HCT116 (cell line): Measurements from ENCODE around the gene HTR1E. TPM values are rescaled to one million over a fixed set of nuclear protein-coding genes. Genes with fewer than 3 reads are reported as not detected.
A peak's percentile ranks its signal among the peaks of the same experiment; 100 is the strongest.

Experiments
- ATAC-seq: fragments of 200-7000 bp; cut with Tn5 transposase; 2 replicates; pipeline ENCODE4 v1.9.1; 2020; ENCODE audit warnings: mild to moderate bottlenecking, moderate library complexity
- BruUV-seq: library from RNA; stranded (reverse); fragments of 400-500 nt; replicated peaks from 2 replicates; lab custom pipeline; 2021; lab: Mats Ljungman, UMichigan
- CTCF ChIA-PET: fragments of 300-600 bp; sonication (Branson Sonifier 250); formaldehyde crosslinking; loops from one replicate; lab custom pipeline; 2021; ENCODE audit warnings: antibody characterized with exemption; lab: Charles Lee
- POLR2A ChIA-PET: fragments of 300-600, 350-600 bp; sonication (Branson Sonifier 250); formaldehyde crosslinking; loops from one replicate; lab custom pipeline; 2021; ENCODE audit warnings: antibody characterized with exemption; lab: Charles Lee
- RAD21 ChIA-PET, 2 experiments: fragments of 300-600 bp; sonication (Branson Sonifier 250); formaldehyde crosslinking; loops; one replicate each; lab custom pipeline; 2023; ENCODE audit warnings: low total read pairs in 2 of 2; ENCODE audit not compliant: uncharacterized antibody in 2 of 2, unreplicated experiment in 2 of 2, low non-redundant PET in 1 of 2; lab: Charles Lee
- DNase-seq: peaks from one replicate; pipeline ENCODE4 v3.0.0-alpha.2; 2010; ENCODE audit warnings: low read depth, low spot score
- H2AFZ ChIP-seq: fragments of 200-600 bp; shearing (Covaris generic), sonication (generic); 2 replicates; pipeline ENCODE4 v1.6.1; 2017; ENCODE audit warnings: low read depth, mixed run types, mixed read lengths, antibody characterized with exemption, low read length; ENCODE audit not compliant: poor library complexity, severe bottlenecking
- H3K27ac ChIP-seq: 2 replicates; pipeline ENCODE4 v1.5.1; 2012; ENCODE audit warnings: low read depth, low read length
- H3K27me3 ChIP-seq: fragments of 200-600 bp; sonication (generic); 2 replicates; pipeline ENCODE4 v1.6.1; 2016; ENCODE audit warnings: mixed run types, low read length, mixed read lengths; ENCODE audit not compliant: insufficient read depth
- H3K36me3 ChIP-seq, 2 experiments: fragments of 200-500 bp in 1 of 2; fragments of 200-600 bp in 1 of 2; sonication (Bioruptor generic) in 1 of 2; sonication (generic) in 1 of 2; 2 replicates each; pipeline versions ENCODE4 v1.5.1 to v1.6.1; 2014 to 2016; ENCODE audit warnings: low read length in 2 of 2, inconsistent platforms in 1 of 2, mixed read lengths in 1 of 2, mixed run types in 1 of 2; ENCODE audit not compliant: insufficient read depth in 2 of 2, control insufficient read depth in 1 of 2
- H3K4me1 ChIP-seq, 2 experiments: fragments of 200-600 bp in 1 of 2; sonication (generic) in 1 of 2; 2 replicates each; pipeline versions ENCODE4 v1.5.1 to v1.6.1; 2012 to 2017; ENCODE audit warnings: low read length in 2 of 2, inconsistent platforms in 1 of 2, mild to moderate bottlenecking in 1 of 2, mixed read lengths in 1 of 2, mixed run types in 1 of 2, moderate library complexity in 1 of 2; ENCODE audit not compliant: insufficient read depth in 2 of 2, control insufficient read depth in 1 of 2
- H3K4me2 ChIP-seq: fragments of 200-600 bp; sonication (generic); 2 replicates; pipeline ENCODE4 v1.6.1; 2017; ENCODE audit warnings: mixed run types, low read length, mixed read lengths
- H3K4me3 ChIP-seq, 2 experiments: fragments of 200-600 bp in 1 of 2; sonication (generic) in 1 of 2; replicated peaks in 1 of 2; 2 replicates each; pipeline ENCODE4 v1.5.1; 2011 to 2016; ENCODE audit warnings: low read length in 2 of 2, control low read depth in 1 of 2, low read depth in 1 of 2, mild to moderate bottlenecking in 1 of 2, mixed read lengths in 1 of 2, mixed run types in 1 of 2
- H3K79me2 ChIP-seq: fragments of 200-600 bp; sonication (generic); 2 replicates; pipeline ENCODE4 v1.6.1; 2017; ENCODE audit warnings: mild to moderate bottlenecking, mixed run types, low read length, moderate library complexity, mixed read lengths; ENCODE audit not compliant: insufficient read depth
- H3K9ac ChIP-seq: fragments of 200-600 bp; sonication (generic); 2 replicates; pipeline ENCODE4 v1.6.1; 2016; ENCODE audit warnings: low read length, mixed read lengths
- H3K9me2 ChIP-seq: fragments of 200-600 bp; sonication (generic), shearing (Covaris generic); 2 replicates; pipeline ENCODE4 v1.6.1; 2017; ENCODE audit warnings: mixed run types, mild to moderate bottlenecking, moderate library complexity; ENCODE audit not compliant: insufficient read depth
- H3K9me3 ChIP-seq, 2 experiments: fragments of 200-500 bp in 1 of 2; fragments of 200-600 bp in 1 of 2; sonication (Bioruptor generic) in 1 of 2; sonication (generic) in 1 of 2; 2 replicates each; pipeline ENCODE4 v1.6.1; 2014 to 2017; ENCODE audit warnings: low read length in 2 of 2, mixed read lengths in 2 of 2, inconsistent platforms in 1 of 2, low read depth in 1 of 2, mild to moderate bottlenecking in 1 of 2, mixed run types in 1 of 2, moderate library complexity in 1 of 2; ENCODE audit not compliant: control insufficient read depth in 1 of 2, insufficient read depth in 1 of 2
- H4K20me1 ChIP-seq: fragments of 200-600 bp; sonication (generic), shearing (Covaris generic); 2 replicates; pipeline ENCODE4 v1.6.1; 2017; ENCODE audit warnings: mixed run types, mild to moderate bottlenecking, moderate library complexity; ENCODE audit not compliant: insufficient read depth
- EGR1 ChIP-seq: IDR thresholded peaks from 2 replicates; pipeline ENCODE4 v1.6.1; 2012; ENCODE audit warnings: low read depth
- JUND ChIP-seq: IDR thresholded peaks from 2 replicates; pipeline ENCODE4 v1.6.1; 2012
- MAX ChIP-seq: IDR thresholded peaks from 2 replicates; pipeline ENCODE4 v1.6.1; 2012
- POLR2A ChIP-seq: IDR thresholded peaks from 2 replicates; pipeline ENCODE4 v1.7.0; 2011; ENCODE audit warnings: borderline replicate concordance; ENCODE audit not compliant: insufficient read depth, insufficient read length; ENCODE audit errors: extremely low read depth
- SP1 ChIP-seq: IDR thresholded peaks from 2 replicates; pipeline ENCODE4 v1.6.1; 2012; ENCODE audit warnings: low read depth
- SRF ChIP-seq: IDR thresholded peaks from 2 replicates; pipeline ENCODE4 v1.6.1; 2012; ENCODE audit warnings: low read depth
- TCF7L2 ChIP-seq: IDR thresholded peaks from 2 replicates; pipeline ENCODE4 v1.7.0; 2011; ENCODE audit warnings: borderline replicate concordance, inconsistent platforms; ENCODE audit not compliant: insufficient read depth, insufficient read length; ENCODE audit errors: extremely low read depth
- intact Hi-C: fragments of 100-400 bp; cut with micrococcal nuclease; formaldehyde crosslinking; loops from 2 replicates; pipeline ENCODE4 v1.10.0; 2022
- total RNA-seq: library from RNA; stranded (reverse); gene quantifications from one replicate; pipeline ENCODE4 v1.2.1, GENCODE V29; 2021; ENCODE audit not compliant: unreplicated experiment
- TF ChIP-seq, protein P1 (sequence below): IDR thresholded peaks from 2 replicates; pipeline ENCODE4 v1.6.1; 2011; ENCODE audit warnings: mild to moderate bottlenecking, low read length, moderate library complexity; ENCODE audit not compliant: insufficient replicate concordance; ENCODE audit errors: extremely low read depth
- TF ChIP-seq, protein P2 (sequence below), 3 experiments: fragments of 200-600 bp in 1 of 3; sonication (generic) in 1 of 3; IDR thresholded peaks in 2 of 3; conservative IDR thresholded peaks in 1 of 3; 2 replicates each; pipeline ENCODE4 v1.5.1; 2012 to 2017; ENCODE audit warnings: low read depth in 2 of 3, low read length in 2 of 3, antibody characterized with exemption in 1 of 3, borderline replicate concordance in 1 of 3, control low read depth in 1 of 3, mild to moderate bottlenecking in 1 of 3, mixed read lengths in 1 of 3, mixed run types in 1 of 3, moderate library complexity in 1 of 3; ENCODE audit not compliant: insufficient read depth in 1 of 3

HTR1E gene
- total RNA-seq, 1 experiment from 2014 or later, result not detected

DNA sequence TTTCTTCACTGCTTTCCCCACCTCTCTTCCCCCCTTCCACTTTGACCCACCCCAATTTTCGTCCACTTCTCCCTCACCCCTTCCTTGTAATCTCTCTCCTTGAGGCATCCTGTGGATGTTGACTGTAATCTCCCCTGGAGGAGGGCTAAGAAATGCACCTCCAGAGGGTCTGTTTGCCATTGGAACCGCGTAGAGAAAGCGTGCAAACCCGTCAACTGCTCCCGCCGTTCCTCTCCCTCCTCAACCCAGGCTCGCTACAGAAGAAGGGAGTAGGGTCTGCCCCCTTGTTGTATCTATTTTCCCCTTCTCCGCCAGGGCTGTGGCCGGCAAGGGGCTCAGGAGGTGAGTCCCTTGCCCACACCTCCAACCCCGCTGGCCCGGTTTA, 502 bp upstream of the HTR1E start:
- Histone ChIP-seq H3K36me3 (no peaks in the 10 kb centered on the region), H3K79me2 (no peaks in the 10 kb centered on the region), H2AFZ (no peak overlapping the region), H3K4me3 (no peak overlapping the region), H3K4me2 (no peak overlapping the region), H3K27ac (no peak overlapping the region), H3K27me3 (peaks cover 32% of the 10 kb centered on the region), H3K9me3 (no peaks in the 10 kb centered on the region), H3K9me2 (no peaks in the 10 kb centered on the region), H4K20me1 (no peaks in the 10 kb centered on the region), H3K4me1 (no peaks in the 10 kb centered on the region), H3K9ac (no peak overlapping the region)
- POLR2A ChIA-PET, result no interaction called here
- DNase-seq (no peak), ATAC-seq (peak; percentile 36)
- intact Hi-C loops, result loop anchor here (2.0 to 5.0 kb wide), 2 partner anchors 1014 to 1180 kb away; no protein-coding TSS in a partner anchor
- RAD21 ChIA-PET, result no interaction called here
- CTCF ChIA-PET, result interaction anchor here (1.0 to 2.2 kb wide), 4 partner anchors 9 to 1182 kb away, joined by 3 to 14 read pairs (median 3); no protein-coding TSS in a partner anchor
- TF ChIP-seq SP1 (no peak), MAX (no peak), JUND (no peak)
- TF ChIP-seq, all 23 proteins: peak for 0
- no TSS peak for BruUV-seq

DNA sequence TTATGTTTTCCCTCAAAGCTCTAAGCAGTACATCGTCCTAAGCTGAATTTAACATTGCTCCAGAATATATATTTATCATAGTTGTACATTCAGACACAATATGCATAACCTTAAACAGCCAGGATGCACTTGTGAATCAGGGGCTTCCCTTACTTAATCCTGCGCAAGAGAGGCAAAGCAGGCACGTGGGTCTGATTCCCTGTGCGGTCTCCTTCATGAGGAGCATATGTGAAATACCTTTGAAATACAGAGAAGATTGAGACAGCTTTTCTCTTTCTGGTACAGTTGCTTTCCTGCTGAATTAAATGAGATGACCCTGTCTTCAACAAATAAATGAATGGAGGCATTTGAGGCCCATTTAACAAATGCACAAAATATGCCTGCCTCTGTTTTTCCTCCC, 1.5 kb downstream of the HTR1E start:
- no peaks in the 10 kb centered on the region for H3K9me2 ChIP-seq
- peaks cover 42% of the 10 kb centered on the region for H3K27me3 ChIP-seq
- H3K4me1 ChIP-seq, result no peaks in the 10 kb centered on the region
- no peak overlapping the region for H3K4me2 ChIP-seq
- no peak overlapping the region for H3K27ac ChIP-seq
- no peak overlapping the region for H3K4me3 ChIP-seq
- DNase-seq (no peak), ATAC-seq (no peak)
- H2AFZ ChIP-seq, result no peak overlapping the region
- no peaks in the 10 kb centered on the region for H3K79me2 ChIP-seq
- intact Hi-C loops, result loop anchor here (5.0 kb wide), 1 partner anchor 1182 kb away; no protein-coding TSS in a partner anchor
- no peaks in the 10 kb centered on the region for H3K36me3 ChIP-seq
- no peak overlapping the region for H3K9ac ChIP-seq
- ChIA-PET POLR2A (no interaction called here), CTCF (no interaction called here), RAD21 (no interaction called here)
- no TSS peak for BruUV-seq
- TF ChIP-seq, protein P1, sequence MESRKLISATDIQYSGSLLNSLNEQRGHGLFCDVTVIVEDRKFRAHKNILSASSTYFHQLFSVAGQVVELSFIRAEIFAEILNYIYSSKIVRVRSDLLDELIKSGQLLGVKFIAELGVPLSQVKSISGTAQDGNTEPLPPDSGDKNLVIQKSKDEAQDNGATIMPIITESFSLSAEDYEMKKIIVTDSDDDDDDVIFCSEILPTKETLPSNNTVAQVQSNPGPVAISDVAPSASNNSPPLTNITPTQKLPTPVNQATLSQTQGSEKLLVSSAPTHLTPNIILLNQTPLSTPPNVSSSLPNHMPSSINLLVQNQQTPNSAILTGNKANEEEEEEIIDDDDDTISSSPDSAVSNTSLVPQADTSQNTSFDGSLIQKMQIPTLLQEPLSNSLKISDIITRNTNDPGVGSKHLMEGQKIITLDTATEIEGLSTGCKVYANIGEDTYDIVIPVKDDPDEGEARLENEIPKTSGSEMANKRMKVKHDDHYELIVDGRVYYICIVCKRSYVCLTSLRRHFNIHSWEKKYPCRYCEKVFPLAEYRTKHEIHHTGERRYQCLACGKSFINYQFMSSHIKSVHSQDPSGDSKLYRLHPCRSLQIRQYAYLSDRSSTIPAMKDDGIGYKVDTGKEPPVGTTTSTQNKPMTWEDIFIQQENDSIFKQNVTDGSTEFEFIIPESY, result no peak
- TF ChIP-seq JUND (no peak), TCF7L2 (no peak), EGR1 (no peak), POLR2A (no peak), SRF (no peak), MAX (no peak)
- TF ChIP-seq, protein P2, sequence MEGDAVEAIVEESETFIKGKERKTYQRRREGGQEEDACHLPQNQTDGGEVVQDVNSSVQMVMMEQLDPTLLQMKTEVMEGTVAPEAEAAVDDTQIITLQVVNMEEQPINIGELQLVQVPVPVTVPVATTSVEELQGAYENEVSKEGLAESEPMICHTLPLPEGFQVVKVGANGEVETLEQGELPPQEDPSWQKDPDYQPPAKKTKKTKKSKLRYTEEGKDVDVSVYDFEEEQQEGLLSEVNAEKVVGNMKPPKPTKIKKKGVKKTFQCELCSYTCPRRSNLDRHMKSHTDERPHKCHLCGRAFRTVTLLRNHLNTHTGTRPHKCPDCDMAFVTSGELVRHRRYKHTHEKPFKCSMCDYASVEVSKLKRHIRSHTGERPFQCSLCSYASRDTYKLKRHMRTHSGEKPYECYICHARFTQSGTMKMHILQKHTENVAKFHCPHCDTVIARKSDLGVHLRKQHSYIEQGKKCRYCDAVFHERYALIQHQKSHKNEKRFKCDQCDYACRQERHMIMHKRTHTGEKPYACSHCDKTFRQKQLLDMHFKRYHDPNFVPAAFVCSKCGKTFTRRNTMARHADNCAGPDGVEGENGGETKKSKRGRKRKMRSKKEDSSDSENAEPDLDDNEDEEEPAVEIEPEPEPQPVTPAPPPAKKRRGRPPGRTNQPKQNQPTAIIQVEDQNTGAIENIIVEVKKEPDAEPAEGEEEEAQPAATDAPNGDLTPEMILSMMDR (IDR thresholded peaks at IDR 0.05 in 2 of 3, conservative IDR thresholded peaks at IDR 0.05 in 1 of 3; ENCODE audit: borderline replicate concordance in 1 of 3, insufficient read depth in 1 of 3, low read depth in 2 of 3, low read length in 2 of 3), result no peak
- H4K20me1 ChIP-seq, result no peaks in the 10 kb centered on the region
- no peaks in the 10 kb centered on the region for H3K9me3 ChIP-seq
